Naive thymus-derived CD4-positive, alpha-beta T cell (primary cell): Measurements from ENCODE around the gene PPP1R1C. TPM values are rescaled to one million over a fixed set of nuclear protein-coding genes. Genes with fewer than 3 reads are reported as not detected.
A peak's percentile ranks its signal among the peaks of the same experiment; 100 is the strongest.

Experiments
- ATAC-seq: fragments of 150-1000 bp; cut with Tn5 transposase; 2 replicates; pipeline ENCODE4 v1.10.0; 2021; ENCODE audit warnings: mild to moderate bottlenecking, moderate library complexity
- CTCF ChIA-PET: fragments of 350-600 bp; sonication (Branson Sonifier 250); formaldehyde crosslinking; loops from one replicate; lab custom pipeline; 2021; ENCODE audit warnings: antibody characterized with exemption; lab: Charles Lee
- POLR2A ChIA-PET: fragments of 350-600 bp; sonication (Branson Sonifier 250); formaldehyde crosslinking; loops from one replicate; lab custom pipeline; 2021; ENCODE audit warnings: antibody characterized with exemption, inconsistent platforms; lab: Charles Lee
- DNase-seq, 9 donors: peaks; one replicate each; pipeline versions ENCODE4 v3.0.0 to v3.0.0-alpha.2; 2020 to 2022; ENCODE audit warnings: mixed read lengths in 1 of 9
- H3K27ac ChIP-seq: one replicate; pipeline ENCODE4 v1.7.0; 2013; ENCODE audit warnings: mild to moderate bottlenecking, low read depth, low read length, moderate library complexity
- H3K27me3 ChIP-seq, 2 donors: one replicate each; pipeline ENCODE4 v1.7.0; 2013; ENCODE audit warnings: low read length in 2 of 2, mild to moderate bottlenecking in 2 of 2, moderate library complexity in 2 of 2; ENCODE audit not compliant: control insufficient read depth in 2 of 2, insufficient read depth in 2 of 2
- H3K36me3 ChIP-seq, 3 experiments: 1 replicate in 2 of 3; 2 replicates in 1 of 3; pipeline ENCODE4 v1.7.0; 2013; ENCODE audit warnings: low read length in 3 of 3, mild to moderate bottlenecking in 3 of 3, moderate library complexity in 1 of 3; ENCODE audit not compliant: insufficient read depth in 3 of 3, control insufficient read depth in 2 of 3
- H3K4me1 ChIP-seq, 2 donors: one replicate each; pipeline ENCODE4 v1.7.0; 2013; ENCODE audit warnings: low read length in 2 of 2, mild to moderate bottlenecking in 2 of 2, moderate library complexity in 1 of 2; ENCODE audit not compliant: control insufficient read depth in 2 of 2, insufficient read depth in 2 of 2
- H3K4me3 ChIP-seq: 2 replicates; pipeline ENCODE4 v1.7.0; 2013; ENCODE audit warnings: mild to moderate bottlenecking, low read length
- H3K9me3 ChIP-seq, 3 experiments: 1 replicate in 2 of 3; 2 replicates in 1 of 3; pipeline ENCODE4 v1.7.0; 2013; ENCODE audit warnings: low read length in 3 of 3; ENCODE audit not compliant: control insufficient read depth in 2 of 3
- H3K27ac Mint-ChIP-seq, 9 donors: one replicate each; pipeline ENCODE4 v1.8.0; 2020 to 2022; ENCODE audit warnings: mixed read lengths in 9 of 9, mild to moderate bottlenecking in 8 of 9, moderate library complexity in 5 of 9, inconsistent platforms in 2 of 9
- H3K27me3 Mint-ChIP-seq, 5 donors: one replicate each; pipeline ENCODE4 v1.8.0; 2021 to 2022; ENCODE audit warnings: mixed read lengths in 5 of 5, mild to moderate bottlenecking in 1 of 5
- H3K36me3 Mint-ChIP-seq, 5 donors: one replicate each; pipeline ENCODE4 v1.8.0; 2020 to 2022; ENCODE audit warnings: mixed read lengths in 5 of 5, mild to moderate bottlenecking in 3 of 5, inconsistent platforms in 1 of 5
- H3K4me1 Mint-ChIP-seq, 7 donors: one replicate each; pipeline ENCODE4 v1.8.0; 2020 to 2022; ENCODE audit warnings: mixed read lengths in 7 of 7, mild to moderate bottlenecking in 3 of 7, inconsistent platforms in 1 of 7
- H3K4me3 Mint-ChIP-seq, 10 donors: one replicate each; pipeline ENCODE4 v1.8.0; 2020 to 2022; ENCODE audit warnings: mild to moderate bottlenecking in 10 of 10, mixed read lengths in 10 of 10, moderate library complexity in 6 of 10, inconsistent platforms in 2 of 10
- H3K9me3 Mint-ChIP-seq, 11 donors: one replicate each; pipeline ENCODE4 v1.8.0; 2020 to 2022; ENCODE audit warnings: mixed read lengths in 11 of 11, mild to moderate bottlenecking in 4 of 11, inconsistent platforms in 1 of 11, moderate library complexity in 1 of 11
- intact Hi-C, 2 donors: fragments of 100-400 bp; cut with micrococcal nuclease; formaldehyde crosslinking; loops; one replicate each; pipeline ENCODE4 v1.15.1; 2023
- polyA plus RNA-seq, 2 donors: library from polyadenylated mRNA; unstranded; fragments of 300-500 nt; fragmentation: Illumina TruSeq; gene quantifications; one replicate each; pipeline ENCODE4 v1.2.3, GENCODE V29; 2021
- total RNA-seq, 6 experiments: library from RNA in 5 of 6; stranded (reverse) in 5 of 6; gene quantifications; 1 replicate in 5 of 6; 2 replicates in 1 of 6; pipeline ENCODE4 v1.2.3 and lab custom pipeline; 2021 to 2026

Gene PPP1R1C
- total and polyA plus RNA-seq, 7 experiments from 2014 or later: not detected

DNA sequence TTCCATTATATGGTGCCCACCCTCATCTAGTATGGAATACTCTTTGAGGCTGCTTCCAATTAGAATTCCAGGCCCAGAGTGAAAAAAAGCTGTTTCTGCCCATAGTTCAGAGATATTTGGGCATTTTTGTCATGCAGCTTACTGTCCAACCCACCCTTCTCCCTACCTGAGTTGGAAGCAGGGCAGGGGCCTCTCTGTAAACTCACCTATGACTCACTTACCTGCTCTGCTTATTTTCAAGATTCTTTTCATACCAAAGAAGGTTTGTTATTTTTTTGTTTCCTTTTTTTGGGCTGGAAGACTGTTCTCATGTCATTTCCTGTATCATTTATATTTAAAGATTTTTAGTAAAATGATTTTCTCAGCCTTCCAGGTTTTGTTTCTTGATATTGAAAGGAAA lies 38.4 kb upstream of the PPP1R1C start:
- ChIA-PET CTCF (no interaction called here), POLR2A (no interaction called here)
- no peak overlapping the region for H3K27ac ChIP-seq
- no peaks in the 10 kb centered on the region for H3K9me3 ChIP-seq
- peaks cover 0 to 4% (median 0%) of the 10 kb centered on the region in 7 donors for H3K4me1 Mint-ChIP-seq
- no peak for DNase-seq
- H3K27ac Mint-ChIP-seq: no peak overlapping the region
- peaks cover 9 to 45% (median 24%) of the 10 kb centered on the region in 5 donors for H3K27me3 Mint-ChIP-seq
- no peaks in the 10 kb centered on the region for H3K9me3 Mint-ChIP-seq
- H3K36me3 Mint-ChIP-seq: no peaks in the 10 kb centered on the region
- ATAC-seq: no peak
- no peak overlapping the region for H3K4me3 Mint-ChIP-seq
- intact Hi-C loops: no loop called here
- H3K27me3 ChIP-seq: peaks cover 0 to 5% of the 10 kb centered on the region in 2 donors
- no peak overlapping the region for H3K4me3 ChIP-seq
- no peaks in the 10 kb centered on the region for H3K36me3 ChIP-seq
- H3K4me1 ChIP-seq: no peaks in the 10 kb centered on the region

DNA sequence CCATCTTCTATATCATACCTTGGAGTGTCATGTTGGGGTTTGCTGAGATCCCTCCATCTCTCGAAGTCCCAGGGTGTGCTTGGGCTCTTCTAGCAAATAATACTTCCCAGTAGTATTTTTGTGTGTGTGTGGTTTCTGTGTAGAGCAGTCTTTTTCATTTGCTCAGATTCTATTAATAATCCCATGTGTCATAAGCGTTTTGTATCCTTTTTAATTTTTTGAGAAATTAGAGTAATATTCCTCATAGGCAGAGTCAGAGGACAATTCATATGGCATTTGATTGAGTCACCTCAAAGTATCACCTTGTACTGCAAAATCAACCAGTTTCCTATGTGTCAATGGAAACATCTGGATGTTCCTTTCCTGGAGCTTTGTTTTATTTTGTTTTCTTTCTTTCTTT lies 37.4 kb upstream of the PPP1R1C start:
- CTCF ChIA-PET: interaction anchor here (0.6 to 1.2 kb wide), 4 partner anchors 11 to 1945 kb away, joined by 3 to 5 read pairs (median 4); no protein-coding TSS in a partner anchor
- Histone ChIP-seq H3K4me1 (no peaks in the 10 kb centered on the region), H3K27me3 (peaks cover 0 to 5% of the 10 kb centered on the region in 2 donors), H3K36me3 (no peaks in the 10 kb centered on the region), H3K27ac (no peak overlapping the region), H3K4me3 (no peak overlapping the region), H3K9me3 (no peaks in the 10 kb centered on the region)
- H3K27me3 Mint-ChIP-seq: peaks cover 9 to 43% (median 21%) of the 10 kb centered on the region in 5 donors
- H3K4me1 Mint-ChIP-seq: peaks cover 0 to 4% (median 0%) of the 10 kb centered on the region in 7 donors
- DNase-seq (no peak), ATAC-seq (no peak)
- H3K9me3 Mint-ChIP-seq: no peaks in the 10 kb centered on the region
- no peak overlapping the region for H3K27ac Mint-ChIP-seq
- intact Hi-C loops: no loop called here
- POLR2A ChIA-PET: interaction anchor here (0.7 kb wide), 1 partner anchor 943 kb away, joined by 4 read pairs; no protein-coding TSS in a partner anchor
- no peaks in the 10 kb centered on the region for H3K36me3 Mint-ChIP-seq
- no peak overlapping the region for H3K4me3 Mint-ChIP-seq

DNA sequence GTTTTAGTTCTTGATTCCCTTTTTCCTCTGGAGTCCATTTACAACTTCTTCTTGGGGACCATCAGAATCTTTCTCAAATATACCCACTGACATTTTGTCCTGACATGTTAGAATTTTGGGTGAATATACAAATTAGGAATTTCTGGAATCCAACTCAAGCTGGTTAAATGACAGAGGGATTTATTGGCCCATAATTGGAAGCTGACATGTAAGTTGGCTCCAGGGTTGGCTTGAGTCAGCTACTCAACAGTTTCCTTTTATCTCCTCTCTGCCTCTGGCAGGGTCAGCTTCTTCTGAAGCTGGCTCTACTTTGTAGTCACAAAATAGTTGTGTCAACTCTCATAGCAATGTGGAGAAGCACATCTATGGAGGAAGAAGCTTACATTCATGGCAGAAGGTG lies 36.6 kb upstream of the PPP1R1C start:
- CTCF ChIA-PET: interaction anchor here (1.2 kb wide), 1 partner anchor 11 kb away, joined by 3 read pairs; no protein-coding TSS in a partner anchor
- no peak overlapping the region for H3K4me3 Mint-ChIP-seq
- no peak overlapping the region for H3K27ac ChIP-seq

DNA sequence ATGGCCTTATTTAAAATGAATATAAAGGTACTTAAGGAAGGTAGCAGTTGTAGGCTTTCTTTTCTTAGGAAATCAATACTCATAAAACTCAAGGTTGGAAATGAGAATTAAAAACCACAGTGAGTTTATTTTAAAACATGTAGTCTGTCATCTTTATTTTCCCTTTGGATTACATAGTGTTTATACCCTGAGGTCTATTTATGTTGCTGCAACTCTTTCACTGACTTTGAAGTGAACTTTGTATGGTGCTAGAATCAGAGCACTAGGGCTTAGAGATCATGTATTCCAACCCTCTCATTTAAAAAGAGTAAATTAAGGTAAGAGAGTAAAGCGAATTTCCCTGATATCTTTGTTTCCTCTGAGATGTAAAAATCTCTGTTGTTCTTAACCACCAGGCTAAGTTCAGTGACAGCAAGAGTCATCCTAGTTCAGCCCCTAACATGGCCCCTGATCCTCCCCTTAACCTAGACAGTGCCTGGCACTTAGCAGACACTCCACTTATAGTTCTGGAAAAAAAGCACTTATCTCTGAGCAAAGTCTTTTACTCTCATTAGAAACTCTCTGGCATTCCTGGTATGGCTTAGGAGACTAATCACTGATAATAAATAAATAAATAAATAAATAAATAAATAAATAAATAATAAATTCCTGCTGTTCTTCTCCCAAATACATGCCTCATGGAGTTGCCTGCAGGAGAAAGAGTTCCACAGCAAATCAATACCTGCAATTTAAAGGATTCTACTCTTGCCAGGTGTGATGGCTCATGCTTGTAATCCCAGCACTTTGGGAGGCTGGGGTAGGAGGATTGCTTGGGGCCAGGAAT lies 33.0 kb upstream of the PPP1R1C start:
- Histone ChIP-seq H3K9me3 (no peaks in the 10 kb centered on the region), H3K27me3 (no peaks in the 10 kb centered on the region), H3K36me3 (no peaks in the 10 kb centered on the region), H3K4me1 (no peaks in the 10 kb centered on the region), H3K27ac (no peak overlapping the region), H3K4me3 (no peak overlapping the region)
- ChIA-PET CTCF (no interaction called here), POLR2A (no interaction called here)
- Mint-ChIP-seq H3K9me3 (no peaks in the 10 kb centered on the region), H3K4me1 (peaks cover 4 to 14% (median 13%) of the 10 kb centered on the region in 7 donors), H3K27ac (no peak overlapping the region), H3K4me3 (no peak overlapping the region), H3K36me3 (no peaks in the 10 kb centered on the region), H3K27me3 (peaks cover 2 to 30% (median 18%) of the 10 kb centered on the region in 5 donors)
- no peak for DNase-seq
- ATAC-seq: no peak
- intact Hi-C loops: loop anchor here in 1 of 2 donors (10.0 kb wide), 1 partner anchor 378 kb away; no protein-coding TSS in a partner anchor

More for the DNA sequence above, 36.6 kb upstream of the PPP1R1C start:
- Mint-ChIP-seq H3K4me1 (peaks cover 0 to 10% (median 6%) of the 10 kb centered on the region in 7 donors), H3K9me3 (no peaks in the 10 kb centered on the region), H3K27me3 (peaks cover 8 to 42% (median 26%) of the 10 kb centered on the region in 5 donors), H3K36me3 (no peaks in the 10 kb centered on the region), H3K27ac (no peak overlapping the region)
- intact Hi-C loops: no loop called here
- H3K9me3 ChIP-seq: no peaks in the 10 kb centered on the region
- no peak overlapping the region for H3K4me3 ChIP-seq
- H3K36me3 ChIP-seq: no peaks in the 10 kb centered on the region
- H3K27me3 ChIP-seq: peaks cover 0 to 5% of the 10 kb centered on the region in 2 donors
- H3K4me1 ChIP-seq: no peaks in the 10 kb centered on the region
- POLR2A ChIA-PET: no interaction called here
- no peak for DNase-seq
- no peak for ATAC-seq

DNA sequence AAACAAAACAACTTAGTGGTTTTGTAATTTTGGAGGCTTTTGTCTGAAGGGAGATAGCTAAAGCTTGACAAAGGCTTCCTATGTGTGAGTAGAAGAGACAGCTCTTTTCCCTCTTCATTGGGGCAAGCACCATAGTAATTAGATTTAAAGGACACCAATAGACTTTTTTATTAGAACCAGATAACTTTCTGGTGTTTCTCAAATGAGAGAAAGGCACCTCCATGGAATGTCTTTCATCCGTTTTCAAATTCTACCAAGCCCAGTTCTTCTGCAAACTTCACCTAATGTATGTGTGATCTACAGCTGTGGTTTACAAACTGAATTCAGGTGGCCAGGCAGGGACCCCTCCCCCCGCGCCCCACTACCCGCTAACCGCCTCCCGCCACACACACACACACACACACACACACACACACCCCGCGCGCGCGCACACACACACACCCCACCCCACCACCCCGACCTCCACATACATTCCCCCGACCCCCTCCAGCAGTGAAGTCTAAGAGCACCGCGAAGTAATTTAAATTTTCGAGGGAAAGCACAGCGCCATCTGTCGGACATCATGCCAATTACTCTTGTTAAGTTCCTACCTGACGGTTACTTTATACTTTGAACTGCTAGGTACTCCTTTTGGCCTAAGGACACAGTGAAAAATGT lies 31.6 kb upstream of the PPP1R1C start:
- peak overlapping the region; percentile 12 to 83 (median 70) for H3K4me3 Mint-ChIP-seq
- ChIA-PET CTCF (interaction anchor here (0.7 to 1.2 kb wide), 3 partner anchors 36 to 211 kb away, joined by 3 to 5 read pairs (median 3); no protein-coding TSS in a partner anchor), POLR2A (no interaction called here)
- no peak overlapping the region for H3K4me3 ChIP-seq
- intact Hi-C loops: loop anchor here (1.0 to 10.0 kb wide), 5 partner anchors 61 to 1830 kb away; no protein-coding TSS in a partner anchor
- H3K9me3 Mint-ChIP-seq: no peaks in the 10 kb centered on the region
- no peaks in the 10 kb centered on the region for H3K36me3 ChIP-seq
- ATAC-seq (peak; percentile 89), DNase-seq (peak; percentile 21 to 57 (median 47))
- H3K4me1 Mint-ChIP-seq: peaks cover 4 to 14% (median 13%) of the 10 kb centered on the region in 7 donors
- peaks cover 5 to 22% (median 11%) of the 10 kb centered on the region in 5 donors for H3K27me3 Mint-ChIP-seq
- H3K9me3 ChIP-seq: no peaks in the 10 kb centered on the region
- no peaks in the 10 kb centered on the region for H3K36me3 Mint-ChIP-seq
- H3K27me3 ChIP-seq: no peaks in the 10 kb centered on the region
- H3K4me1 ChIP-seq: no peaks in the 10 kb centered on the region
- H3K27ac ChIP-seq: no peak overlapping the region
- peak overlapping the region in 1 of 9 donors; percentile 51 for H3K27ac Mint-ChIP-seq

DNA sequence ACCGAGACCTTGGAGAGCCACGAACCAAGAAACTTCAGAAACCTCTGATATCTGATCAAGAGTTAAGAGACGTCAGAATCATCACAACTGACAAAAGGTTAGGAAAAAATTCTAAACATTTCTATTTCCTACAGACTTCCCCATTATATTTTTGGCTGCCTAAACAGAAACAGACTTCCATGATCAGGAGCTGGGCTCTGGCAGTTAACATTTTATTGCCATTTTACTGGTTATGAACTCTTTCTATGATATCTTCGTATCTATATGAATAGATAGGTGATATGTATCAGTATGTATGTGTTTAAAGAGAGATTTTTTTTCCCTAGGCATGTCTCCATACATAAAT lies 31.1 kb upstream of the PPP1R1C start:
- no peaks in the 10 kb centered on the region for H3K27me3 ChIP-seq
- intact Hi-C loops: loop anchor here (1.0 to 10.0 kb wide), 5 partner anchors 62 to 1830 kb away; no protein-coding TSS in a partner anchor
- peaks cover 4 to 14% (median 13%) of the 10 kb centered on the region in 7 donors for H3K4me1 Mint-ChIP-seq
- H3K27ac ChIP-seq: no peak overlapping the region
- ChIA-PET POLR2A (no interaction called here), CTCF (interaction anchor here (1.2 to 1.3 kb wide), 2 partner anchors 35 to 212 kb away, joined by 3 to 6 read pairs; no protein-coding TSS in a partner anchor)
- H3K27ac Mint-ChIP-seq: no peak overlapping the region
- no peaks in the 10 kb centered on the region for H3K36me3 Mint-ChIP-seq
- H3K27me3 Mint-ChIP-seq: peaks cover 5 to 22% (median 11%) of the 10 kb centered on the region in 5 donors
- no peaks in the 10 kb centered on the region for H3K9me3 ChIP-seq
- H3K9me3 Mint-ChIP-seq: no peaks in the 10 kb centered on the region
- H3K4me1 ChIP-seq: no peaks in the 10 kb centered on the region
- ATAC-seq (no peak), DNase-seq (no peak)
- H3K4me3 ChIP-seq: no peak overlapping the region
- peak overlapping the region in 9 of 10 donors; percentile 12 to 83 (median 66) for H3K4me3 Mint-ChIP-seq
- no peaks in the 10 kb centered on the region for H3K36me3 ChIP-seq
